Loucy (cell line): Measurements from ENCODE around the gene GRWD1.

Source experiments
- H2AFZ ChIP-seq: fragments of 200-600 bp; sonication (generic); 2 replicates; pipeline ENCODE4 v1.6.0; 2016; ENCODE audit warnings: antibody characterized with exemption, mild to moderate bottlenecking, low read length, moderate library complexity
- H3F3A ChIP-seq: fragments of 200-600 bp; 2 replicates; pipeline ENCODE4 v1.6.0; 2016; ENCODE audit warnings: antibody characterized with exemption, low read depth, mild to moderate bottlenecking
- H3K27me3 ChIP-seq: fragments of 200-600 bp; sonication (generic); 2 replicates; pipeline ENCODE4 v1.6.1; 2014; ENCODE audit warnings: low read length, mild to moderate bottlenecking; ENCODE audit not compliant: insufficient read depth, poor library complexity, severe bottlenecking
- H3K36me3 ChIP-seq: fragments of 200-600 bp; sonication (generic); 2 replicates; pipeline ENCODE4 v1.6.1; 2016; ENCODE audit warnings: low read length; ENCODE audit not compliant: insufficient read depth
- H3K4me1 ChIP-seq: fragments of 200-600 bp; sonication (generic); 2 replicates; pipeline ENCODE4 v1.5.1; 2014; ENCODE audit warnings: low read length, mild to moderate bottlenecking; ENCODE audit not compliant: insufficient read depth, poor library complexity, severe bottlenecking
- H3K4me2 ChIP-seq: fragments of 200-600 bp; sonication (generic); 2 replicates; pipeline ENCODE4 v1.6.0; 2014; ENCODE audit warnings: antibody characterized with exemption, low read length, low read depth, mild to moderate bottlenecking; ENCODE audit not compliant: poor library complexity, severe bottlenecking
- H3K4me3 ChIP-seq: fragments of 200-600 bp; sonication (generic); 2 replicates; pipeline ENCODE4 v1.5.1; 2014; ENCODE audit warnings: low read length, mild to moderate bottlenecking, mixed read lengths; ENCODE audit not compliant: poor library complexity, severe bottlenecking
- H3K79me2 ChIP-seq: fragments of 200-600 bp; sonication (generic); 2 replicates; pipeline ENCODE4 v1.6.1; 2014; ENCODE audit warnings: low read length; ENCODE audit not compliant: insufficient read depth
- H3K9ac ChIP-seq: fragments of 200-600 bp; sonication (generic); 2 replicates; pipeline ENCODE4 v1.6.0; 2014; ENCODE audit warnings: mild to moderate bottlenecking, low read depth, low read length, moderate library complexity; ENCODE audit not compliant: poor library complexity, severe bottlenecking
- H3K9me2 ChIP-seq: fragments of 200-600 bp; sonication (generic); replicated peaks from 2 replicates; pipeline ENCODE4 v1.6.1; 2016; ENCODE audit warnings: low read depth, low read length, mixed read lengths
- H3K9me3 ChIP-seq: fragments of 200-600 bp; sonication (generic); 2 replicates; pipeline ENCODE4 v1.6.1; 2014; ENCODE audit warnings: mild to moderate bottlenecking, antibody characterized with exemption, low read length, low read depth; ENCODE audit not compliant: insufficient read depth
- H4K20me1 ChIP-seq: fragments of 200-600 bp; sonication (generic); 2 replicates; pipeline ENCODE4 v1.6.0; 2014; ENCODE audit warnings: antibody characterized with exemption, low read length, mild to moderate bottlenecking; ENCODE audit not compliant: insufficient read depth, poor library complexity, severe bottlenecking
- CTCF ChIP-seq: fragments of 200-600 bp; sonication (generic); conservative IDR thresholded peaks from 2 replicates; pipeline ENCODE4 v1.5.1; 2014; ENCODE audit warnings: mild to moderate bottlenecking, antibody characterized with exemption, low read length
- EZH2phosphoT487 ChIP-seq: fragments of 200-600 bp; IDR thresholded peaks from 2 replicates; pipeline ENCODE4 v1.6.1; 2018; ENCODE audit warnings: antibody characterized with exemption, mild to moderate bottlenecking, moderate library complexity, borderline replicate concordance

The GRWD1 gene

GRCh38 chr19:48444936-48445200 lies 915 bp upstream of the GRWD1 start:
- no peak for TF ChIP-seq EZH2phosphoT487
- TF ChIP-seq CTCF: no peak
- Histone ChIP-seq H3K4me1 (peaks cover 11% of the 10 kb centered on the region), H3K4me3 (peak overlapping the region; percentile 92), H4K20me1 (peaks cover 7% of the 10 kb centered on the region), H3K79me2 (peaks cover 28% of the 10 kb centered on the region), H3F3A (no peaks in the 10 kb centered on the region), H3K9me2 (no peaks in the 10 kb centered on the region), H2AFZ (peak overlapping the region; percentile 65), H3K36me3 (peaks cover 5% of the 10 kb centered on the region; the same call in 1 of the 2 replicates), H3K4me2 (peak overlapping the region; percentile 99), H3K9me3 (no peaks in the 10 kb centered on the region), H3K9ac (peak overlapping the region; percentile 84), H3K27me3 (no peaks in the 10 kb centered on the region)

- Histone ChIP-seq H3K4me2 (peak overlapping the region; percentile 99), H3F3A (no peaks in the 10 kb centered on the region), H3K79me2 (peaks cover 28% of the 10 kb centered on the region), H3K4me3 (peak overlapping the region; percentile 92), H3K36me3 (peaks cover 9% of the 10 kb centered on the region; the same call in 1 of the 2 replicates), H3K9me2 (no peaks in the 10 kb centered on the region), H3K9ac (peak overlapping the region; percentile 84), H3K9me3 (no peaks in the 10 kb centered on the region), H3K4me1 (peaks cover 11% of the 10 kb centered on the region), H2AFZ (peak overlapping the region; percentile 65), H3K27me3 (no peaks in the 10 kb centered on the region), H4K20me1 (peaks cover 7% of the 10 kb centered on the region)
- TF ChIP-seq EZH2phosphoT487 (no peak), CTCF (peak; percentile 72)
Measured at GRCh38 chr19:48445256-48445605, 552 bp upstream of the GRWD1 start.

- Histone ChIP-seq H3K9me3 (no peaks in the 10 kb centered on the region), H3K9me2 (no peaks in the 10 kb centered on the region), H3K4me3 (peak overlapping the region; percentile 92), H3K27me3 (no peaks in the 10 kb centered on the region), H3K4me1 (peaks cover 11% of the 10 kb centered on the region), H4K20me1 (peaks cover 7% of the 10 kb centered on the region), H3K9ac (peak overlapping the region; percentile 84), H3K36me3 (peaks cover 21% of the 10 kb centered on the region; the same call in 1 of the 2 replicates), H3K79me2 (peaks cover 28% of the 10 kb centered on the region), H3K4me2 (peak overlapping the region; percentile 99), H2AFZ (no peak overlapping the region), H3F3A (no peaks in the 10 kb centered on the region)
- TF ChIP-seq CTCF: no peak
- no peak for TF ChIP-seq EZH2phosphoT487
Measured at GRCh38 chr19:48446579-48446978, 796 bp downstream of the GRWD1 start.
